Activated naive CD8-positive, alpha-beta T cell (primary cell): ENCODE results near the gene MOSPD2.

Source experiments
- H3K27ac Mint-ChIP-seq: one replicate; pipeline ENCODE4 v1.8.0; 2021; ENCODE audit warnings: mixed read lengths
- H3K27me3 Mint-ChIP-seq: one replicate; pipeline ENCODE4 v1.8.0; 2021; ENCODE audit warnings: mixed read lengths
- H3K36me3 Mint-ChIP-seq: one replicate; pipeline ENCODE4 v1.8.0; 2021; ENCODE audit warnings: mixed read lengths
- H3K4me1 Mint-ChIP-seq: one replicate; pipeline ENCODE4 v1.8.0; 2021; ENCODE audit warnings: low read depth, mixed read lengths
- H3K4me3 Mint-ChIP-seq: one replicate; pipeline ENCODE4 v1.8.0; 2021; ENCODE audit warnings: mild to moderate bottlenecking, mixed read lengths
- H3K9me3 Mint-ChIP-seq: one replicate; pipeline ENCODE4 v1.8.0; 2021; ENCODE audit warnings: low read depth, mixed read lengths

Gene MOSPD2

GRCh38 chrX:14872851-14873675 lies at the start of gene MOSPD2, which contains the start of gene FANCB:
Gene MOSPD2, plus strand, starts transcription at chrX:14873421. Its CDS starts 108 bp downstream, at chrX:14873529.
Gene FANCB, minus strand, starts transcription at chrX:14873069. Its CDS starts 7,559 bp downstream, at chrX:14865510.
- Mint-ChIP-seq H3K36me3 (peaks cover 4% of the 10 kb centered on the region), H3K9me3 (no peaks in the 10 kb centered on the region), H3K27ac (peak within 1 kb of the TSS; percentile 79), H3K4me3 (peak within 1 kb of the TSS; percentile 84), H3K27me3 (no peaks in the 10 kb centered on the region), H3K4me1 (peaks cover 11% of the 10 kb centered on the region)

GRCh38 chrX:14825851-14826250 lies 47.4 kb upstream of the MOSPD2 start:
- H3K27ac Mint-ChIP-seq: no peak overlapping the region
- H3K4me1 Mint-ChIP-seq: no peaks in the 10 kb centered on the region
- peaks cover 2% of the 10 kb centered on the region for H3K27me3 Mint-ChIP-seq
- no peaks in the 10 kb centered on the region for H3K9me3 Mint-ChIP-seq
- H3K36me3 Mint-ChIP-seq: peaks cover 3% of the 10 kb centered on the region
- H3K4me3 Mint-ChIP-seq: no peak overlapping the region

- Mint-ChIP-seq H3K9me3 (no peaks in the 10 kb centered on the region), H3K27ac (no peak overlapping the region), H3K36me3 (peaks cover 3% of the 10 kb centered on the region), H3K4me1 (no peaks in the 10 kb centered on the region), H3K27me3 (peaks cover 2% of the 10 kb centered on the region), H3K4me3 (no peak overlapping the region)
Measured at GRCh38 chrX:14826319-14826718, 46.9 kb upstream of the MOSPD2 start.

DNA sequence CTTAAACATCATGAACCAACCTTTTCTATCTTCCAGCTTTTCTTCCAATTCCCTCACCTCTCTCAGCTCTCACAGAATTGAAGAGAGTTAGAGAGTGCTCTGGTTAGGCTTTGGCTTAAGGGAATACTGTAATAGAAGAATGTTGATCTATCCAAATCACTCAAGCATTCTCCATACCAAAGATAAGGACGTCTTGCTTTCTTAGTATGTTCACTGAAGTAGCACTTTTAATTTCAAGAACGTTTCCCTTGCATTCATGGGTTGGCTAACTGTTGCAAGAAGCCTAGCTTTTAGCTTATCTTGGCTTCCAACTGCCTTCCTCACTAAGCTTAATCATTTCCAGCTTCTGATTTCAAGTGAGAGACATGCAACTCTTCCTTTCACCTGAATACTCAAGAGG lies 43.6 kb upstream of the MOSPD2 start:
- peaks cover 2% of the 10 kb centered on the region for H3K27me3 Mint-ChIP-seq
- H3K36me3 Mint-ChIP-seq: peaks cover 4% of the 10 kb centered on the region
- no peaks in the 10 kb centered on the region for H3K4me1 Mint-ChIP-seq
- no peak overlapping the region for H3K27ac Mint-ChIP-seq
- no peak overlapping the region for H3K4me3 Mint-ChIP-seq
- no peaks in the 10 kb centered on the region for H3K9me3 Mint-ChIP-seq

DNA sequence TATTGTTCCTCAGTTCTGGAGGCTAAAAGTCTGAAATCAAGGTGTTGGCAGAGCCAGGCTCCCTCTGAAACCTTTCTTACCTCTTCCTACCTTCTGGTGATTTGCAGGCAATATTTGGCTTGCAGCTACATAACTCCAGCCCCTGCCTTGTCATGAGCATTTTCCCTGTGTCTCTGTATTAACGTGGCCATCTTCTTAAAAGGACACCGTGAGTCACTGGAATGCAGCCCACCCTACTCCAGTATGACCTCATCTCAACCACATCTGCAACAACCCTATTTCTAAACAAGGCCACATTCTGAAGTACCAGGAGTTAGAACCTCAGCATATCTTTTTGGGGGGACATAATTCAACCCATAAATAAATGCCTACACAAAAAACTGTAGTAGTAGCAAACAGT lies 41.1 kb upstream of the MOSPD2 start:
- no peak overlapping the region for H3K4me3 Mint-ChIP-seq
- no peak overlapping the region for H3K27ac Mint-ChIP-seq
- H3K36me3 Mint-ChIP-seq: peaks cover 16% of the 10 kb centered on the region
- no peaks in the 10 kb centered on the region for H3K4me1 Mint-ChIP-seq
- no peaks in the 10 kb centered on the region for H3K27me3 Mint-ChIP-seq
- H3K9me3 Mint-ChIP-seq: no peaks in the 10 kb centered on the region

GRCh38 chrX:14832586-14832985 lies 40.6 kb upstream of the MOSPD2 start:
- no peaks in the 10 kb centered on the region for H3K27me3 Mint-ChIP-seq
- no peaks in the 10 kb centered on the region for H3K9me3 Mint-ChIP-seq
- no peaks in the 10 kb centered on the region for H3K4me1 Mint-ChIP-seq
- H3K36me3 Mint-ChIP-seq: peaks cover 16% of the 10 kb centered on the region
- H3K4me3 Mint-ChIP-seq: no peak overlapping the region
- no peak overlapping the region for H3K27ac Mint-ChIP-seq

- Mint-ChIP-seq H3K27me3 (no peaks in the 10 kb centered on the region), H3K9me3 (no peaks in the 10 kb centered on the region), H3K27ac (no peak overlapping the region), H3K4me1 (no peaks in the 10 kb centered on the region), H3K36me3 (peaks cover 23% of the 10 kb centered on the region), H3K4me3 (no peak overlapping the region)
Measured at GRCh38 chrX:14837155-14837554, 36.1 kb upstream of the MOSPD2 start.

DNA sequence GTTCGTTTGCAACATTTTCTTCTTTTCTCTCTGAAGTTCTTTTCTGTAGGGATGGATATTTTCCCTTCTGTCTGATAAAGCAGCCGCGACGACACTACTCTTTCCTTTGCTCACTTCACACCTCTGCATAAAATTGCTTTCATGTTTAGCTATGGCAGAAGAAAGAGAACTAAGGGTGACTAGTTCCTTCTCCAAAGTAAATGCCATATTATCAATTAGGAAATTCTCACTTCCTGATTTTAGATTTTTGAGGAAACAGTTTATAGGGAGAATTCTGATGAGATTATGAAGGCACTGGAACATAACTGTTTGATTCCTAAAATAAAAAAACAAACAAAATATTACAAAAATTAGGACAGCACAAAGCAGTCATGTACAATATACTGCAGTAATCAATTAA lies 29.6 kb upstream of the MOSPD2 start:
- Mint-ChIP-seq H3K27ac (no peak overlapping the region), H3K4me3 (no peak overlapping the region), H3K27me3 (no peaks in the 10 kb centered on the region), H3K36me3 (peaks cover 13% of the 10 kb centered on the region), H3K4me1 (no peaks in the 10 kb centered on the region), H3K9me3 (no peaks in the 10 kb centered on the region)

DNA sequence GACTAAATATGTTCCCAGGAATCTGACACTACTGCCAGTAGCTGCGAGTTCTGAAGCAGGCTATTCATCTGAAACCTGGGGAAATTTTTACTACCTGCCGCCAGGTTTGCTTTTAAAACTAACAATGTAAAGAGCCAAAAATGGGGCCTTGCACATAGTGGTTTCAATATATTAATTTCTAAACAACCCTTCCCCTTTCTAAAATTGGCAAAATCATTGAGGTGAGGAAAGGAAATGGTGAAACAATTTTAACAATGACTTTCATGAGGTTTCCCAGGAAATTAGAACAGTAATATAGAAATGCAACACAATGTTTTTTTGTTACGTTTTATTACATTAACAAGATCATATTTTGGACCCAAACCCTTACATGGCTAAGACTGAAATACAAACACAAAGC lies 21.7 kb upstream of the MOSPD2 start:
- H3K27me3 Mint-ChIP-seq: no peaks in the 10 kb centered on the region
- H3K27ac Mint-ChIP-seq: no peak overlapping the region
- no peak overlapping the region for H3K4me3 Mint-ChIP-seq
- no peaks in the 10 kb centered on the region for H3K4me1 Mint-ChIP-seq
- H3K36me3 Mint-ChIP-seq: peaks cover 8% of the 10 kb centered on the region
- H3K9me3 Mint-ChIP-seq: no peaks in the 10 kb centered on the region

- Mint-ChIP-seq H3K27ac (no peak overlapping the region), H3K27me3 (no peaks in the 10 kb centered on the region), H3K4me3 (no peak overlapping the region), H3K4me1 (no peaks in the 10 kb centered on the region), H3K9me3 (no peaks in the 10 kb centered on the region), H3K36me3 (peaks cover 10% of the 10 kb centered on the region)
Measured at GRCh38 chrX:14864631-14865030, 8.6 kb upstream of the MOSPD2 start.

DNA sequence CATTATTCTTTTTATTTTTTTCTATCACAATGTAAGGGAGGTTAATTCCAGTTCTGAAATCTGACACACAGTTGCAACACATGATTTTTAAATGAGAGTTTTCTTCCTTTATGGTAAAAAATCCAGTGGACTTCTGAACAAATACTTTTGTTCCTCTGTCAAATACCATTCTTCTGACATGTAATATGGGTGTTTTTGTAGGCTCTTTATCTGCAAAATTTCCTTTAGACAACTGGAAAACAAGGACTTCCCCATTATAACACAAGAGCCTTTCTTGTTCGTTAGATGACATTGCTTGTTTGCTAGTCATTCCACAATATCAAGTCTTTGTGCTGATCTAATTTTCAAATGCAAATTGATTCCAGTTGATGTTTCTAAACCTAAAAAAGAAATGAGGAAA lies 8.0 kb upstream of the MOSPD2 start:
- no peaks in the 10 kb centered on the region for H3K27me3 Mint-ChIP-seq
- no peak overlapping the region for H3K4me3 Mint-ChIP-seq
- no peak overlapping the region for H3K27ac Mint-ChIP-seq
- H3K36me3 Mint-ChIP-seq: peaks cover 10% of the 10 kb centered on the region
- H3K9me3 Mint-ChIP-seq: no peaks in the 10 kb centered on the region
- H3K4me1 Mint-ChIP-seq: no peaks in the 10 kb centered on the region

GRCh38 chrX:14871767-14872166 lies 1.5 kb upstream of the MOSPD2 start:
- peaks cover 10% of the 10 kb centered on the region for H3K4me1 Mint-ChIP-seq

GRCh38 chrX:14872355-14872754 lies 866 bp upstream of the MOSPD2 start:
- Mint-ChIP-seq H3K27ac (peak overlapping the region; percentile 66), H3K4me1 (peaks cover 10% of the 10 kb centered on the region), H3K27me3 (no peaks in the 10 kb centered on the region), H3K36me3 (peaks cover 5% of the 10 kb centered on the region), H3K4me3 (peak overlapping the region; percentile 84), H3K9me3 (no peaks in the 10 kb centered on the region)

More at GRCh38 chrX:14871767-14872166, 1.5 kb upstream of the MOSPD2 start:
- Mint-ChIP-seq H3K9me3 (no peaks in the 10 kb centered on the region), H3K4me3 (peak overlapping the region; percentile 84), H3K27me3 (no peaks in the 10 kb centered on the region), H3K36me3 (peaks cover 6% of the 10 kb centered on the region), H3K27ac (no peak overlapping the region)

DNA sequence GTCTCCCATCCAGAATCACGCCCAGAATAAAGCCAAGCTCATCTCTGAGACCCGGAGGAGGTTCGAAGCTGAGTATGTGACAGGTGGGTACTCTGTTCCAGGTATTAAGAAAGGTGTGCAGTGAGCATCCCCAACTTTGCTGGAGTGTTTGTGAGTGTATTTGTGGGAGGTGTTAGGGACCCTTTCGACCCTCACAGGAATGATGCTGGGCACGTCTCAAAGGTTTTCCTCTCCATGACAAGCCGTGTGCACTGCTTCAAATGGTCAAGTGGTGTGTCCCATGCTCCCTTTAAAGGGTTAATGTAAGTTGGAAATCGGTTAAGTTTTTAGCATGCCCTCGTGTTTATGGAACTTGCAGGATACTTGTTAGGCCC lies 442 bp downstream of the MOSPD2 start:
- peaks cover 6% of the 10 kb centered on the region for H3K36me3 Mint-ChIP-seq
- no peaks in the 10 kb centered on the region for H3K27me3 Mint-ChIP-seq
- H3K4me1 Mint-ChIP-seq: peaks cover 12% of the 10 kb centered on the region
- H3K4me3 Mint-ChIP-seq: peak overlapping the region; percentile 84
- H3K9me3 Mint-ChIP-seq: no peaks in the 10 kb centered on the region
- peak overlapping the region; percentile 79 for H3K27ac Mint-ChIP-seq

DNA sequence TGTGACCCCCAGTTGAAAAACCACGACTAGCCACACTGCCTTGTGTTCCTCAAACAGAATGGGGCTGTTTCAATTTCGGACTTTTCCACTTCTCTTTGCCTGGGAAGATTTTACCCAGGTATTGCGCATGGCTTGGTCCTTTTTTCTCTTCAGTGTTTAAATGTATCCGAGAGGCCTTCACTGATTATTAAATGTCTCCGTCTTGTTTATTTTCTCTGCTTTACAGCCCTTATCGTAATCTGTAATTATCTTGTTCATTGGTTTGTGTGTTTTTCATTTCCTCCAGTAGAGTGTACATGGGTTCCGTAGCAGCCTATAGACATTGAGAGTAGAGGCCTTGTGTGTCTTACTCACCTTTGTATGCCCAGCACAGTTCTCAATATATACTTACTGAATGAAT lies 2.4 kb downstream of the MOSPD2 start:
- Mint-ChIP-seq H3K27me3 (no peaks in the 10 kb centered on the region), H3K27ac (no peak overlapping the region), H3K4me1 (peaks cover 18% of the 10 kb centered on the region), H3K4me3 (peak overlapping the region; percentile 60), H3K9me3 (no peaks in the 10 kb centered on the region), H3K36me3 (peaks cover 6% of the 10 kb centered on the region)

DNA sequence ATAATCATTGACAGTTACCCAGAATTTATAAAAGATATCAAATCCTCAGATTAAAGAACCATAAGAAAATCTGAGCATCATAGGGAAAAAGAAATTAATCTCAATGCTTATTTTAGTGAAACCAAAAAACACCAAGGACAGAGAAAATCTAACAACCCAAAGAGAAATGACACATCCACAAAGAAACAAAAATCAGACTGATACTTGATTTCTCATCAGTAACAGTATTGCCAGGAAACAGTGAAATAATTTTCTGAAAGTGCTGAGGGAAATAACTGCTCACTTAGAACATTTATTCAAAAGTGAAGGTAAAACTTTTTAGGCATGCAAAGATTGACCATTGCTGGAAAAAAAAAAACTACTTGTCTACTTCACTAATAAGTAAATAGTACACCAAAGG lies 10.6 kb downstream of the MOSPD2 start:
- peak overlapping the region; percentile 92 for H3K27ac Mint-ChIP-seq
- H3K36me3 Mint-ChIP-seq: peaks cover 2% of the 10 kb centered on the region
- peaks cover 17% of the 10 kb centered on the region for H3K4me1 Mint-ChIP-seq
- no peaks in the 10 kb centered on the region for H3K27me3 Mint-ChIP-seq
- no peak overlapping the region for H3K4me3 Mint-ChIP-seq
- H3K9me3 Mint-ChIP-seq: no peaks in the 10 kb centered on the region
